Endothelial cell of umbilical vein (primary cell): ENCODE results near the gene EFNA2.

Experiments used
- EZH2 ChIP-seq: IDR thresholded peaks from 2 replicates; pipeline ENCODE4 v1.6.1; 2012; ENCODE audit warnings: borderline replicate concordance, low read depth, mild to moderate bottlenecking, moderate library complexity, low read length, inconsistent platforms; ENCODE audit not compliant: severe bottlenecking
- FOS ChIP-seq: IDR thresholded peaks from 2 replicates; pipeline ENCODE4 v1.6.1; 2011; ENCODE audit warnings: mild to moderate bottlenecking, low read length, moderate library complexity, borderline replicate concordance; ENCODE audit not compliant: insufficient read depth
- GATA2 ChIP-seq: IDR thresholded peaks from 2 replicates; pipeline ENCODE4 v1.7.0; 2011; ENCODE audit warnings: low read depth, mild to moderate bottlenecking, moderate library complexity, mixed read lengths, low read length; ENCODE audit not compliant: insufficient read length, insufficient read depth
- JUN ChIP-seq: IDR thresholded peaks from 2 replicates; pipeline ENCODE4 v1.6.1; 2011; ENCODE audit warnings: borderline replicate concordance, low read depth; ENCODE audit not compliant: insufficient read length, insufficient read depth
- MYC ChIP-seq: IDR thresholded peaks from one replicate; pipeline ENCODE4 v1.6.1; 2011; ENCODE audit warnings: mild to moderate bottlenecking, low read depth, low read length
- POLR2A ChIP-seq: IDR thresholded peaks from 2 replicates; pipeline ENCODE4 v1.6.1; 2012; ENCODE audit warnings: low read depth, mild to moderate bottlenecking, control low read depth, low read length
- POLR2AphosphoS5 ChIP-seq: IDR thresholded peaks from 2 replicates; pipeline ENCODE4 v1.6.1; 2012; ENCODE audit warnings: low read depth, mild to moderate bottlenecking, control low read depth, low read length, moderate library complexity; ENCODE audit not compliant: insufficient read depth
- TF ChIP-seq, protein P1 (sequence below), 2 donors: IDR thresholded peaks; 1 replicate in 1 of 2; 2 replicates in 1 of 2; pipeline ENCODE4 v1.5.1; 2011; ENCODE audit warnings: low read length in 2 of 2, mild to moderate bottlenecking in 2 of 2, moderate library complexity in 2 of 2, control low read depth in 1 of 2, inconsistent platforms in 1 of 2, low read depth in 1 of 2; ENCODE audit not compliant: insufficient read depth in 1 of 2; ENCODE audit errors: extremely low read depth in 1 of 2

DNA sequence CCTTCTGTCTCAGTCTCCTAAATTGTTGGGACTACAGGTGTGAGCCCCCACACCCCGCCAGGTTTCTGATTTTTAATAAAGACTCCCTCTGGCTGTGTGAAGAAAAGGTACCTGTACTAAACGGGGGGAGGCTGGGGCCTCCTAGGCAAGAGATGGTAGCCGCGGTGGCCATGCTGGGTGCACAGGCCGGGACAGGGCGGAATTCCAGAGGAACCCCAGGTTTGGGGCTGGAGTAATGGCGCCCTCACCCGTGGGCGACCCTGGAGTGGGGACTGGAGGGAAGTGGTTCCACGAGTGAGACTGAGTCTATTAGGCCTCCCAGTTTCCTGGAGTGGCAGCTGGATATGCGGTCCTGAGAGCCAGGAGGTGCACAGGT lies 46.3 kb upstream of the EFNA2 start:
- TF ChIP-seq, protein P1, sequence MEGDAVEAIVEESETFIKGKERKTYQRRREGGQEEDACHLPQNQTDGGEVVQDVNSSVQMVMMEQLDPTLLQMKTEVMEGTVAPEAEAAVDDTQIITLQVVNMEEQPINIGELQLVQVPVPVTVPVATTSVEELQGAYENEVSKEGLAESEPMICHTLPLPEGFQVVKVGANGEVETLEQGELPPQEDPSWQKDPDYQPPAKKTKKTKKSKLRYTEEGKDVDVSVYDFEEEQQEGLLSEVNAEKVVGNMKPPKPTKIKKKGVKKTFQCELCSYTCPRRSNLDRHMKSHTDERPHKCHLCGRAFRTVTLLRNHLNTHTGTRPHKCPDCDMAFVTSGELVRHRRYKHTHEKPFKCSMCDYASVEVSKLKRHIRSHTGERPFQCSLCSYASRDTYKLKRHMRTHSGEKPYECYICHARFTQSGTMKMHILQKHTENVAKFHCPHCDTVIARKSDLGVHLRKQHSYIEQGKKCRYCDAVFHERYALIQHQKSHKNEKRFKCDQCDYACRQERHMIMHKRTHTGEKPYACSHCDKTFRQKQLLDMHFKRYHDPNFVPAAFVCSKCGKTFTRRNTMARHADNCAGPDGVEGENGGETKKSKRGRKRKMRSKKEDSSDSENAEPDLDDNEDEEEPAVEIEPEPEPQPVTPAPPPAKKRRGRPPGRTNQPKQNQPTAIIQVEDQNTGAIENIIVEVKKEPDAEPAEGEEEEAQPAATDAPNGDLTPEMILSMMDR (IDR thresholded peaks at IDR 0.05; ENCODE audit: extremely low read depth in 1 of 2, insufficient read depth in 1 of 2, low read depth in 1 of 2, low read length in 2 of 2), result no peak
- TF ChIP-seq EZH2, result no peak
- TF ChIP-seq POLR2A, result no peak
- TF ChIP-seq JUN, result no peak
- no peak for TF ChIP-seq FOS
- no peak for TF ChIP-seq POLR2AphosphoS5
- no peak for TF ChIP-seq GATA2
- no peak for TF ChIP-seq MYC
